GM21825 (cell line): ENCODE data around the gene ADGRB3.
"Not testable (repeated sequence)": the region's sequence is repeated elsewhere in the genome, so short reads cannot be mapped to it uniquely, and the experiment has no call there.

Experiments used
- ATAC-seq: cut with Tn5 transposase; IDR thresholded peaks from one replicate; pipeline ENCODE4 v1.9.1; 2021; ENCODE audit warnings: mild to moderate bottlenecking, moderate library complexity; ENCODE audit not compliant: unreplicated experiment

ADGRB3 gene

DNA sequence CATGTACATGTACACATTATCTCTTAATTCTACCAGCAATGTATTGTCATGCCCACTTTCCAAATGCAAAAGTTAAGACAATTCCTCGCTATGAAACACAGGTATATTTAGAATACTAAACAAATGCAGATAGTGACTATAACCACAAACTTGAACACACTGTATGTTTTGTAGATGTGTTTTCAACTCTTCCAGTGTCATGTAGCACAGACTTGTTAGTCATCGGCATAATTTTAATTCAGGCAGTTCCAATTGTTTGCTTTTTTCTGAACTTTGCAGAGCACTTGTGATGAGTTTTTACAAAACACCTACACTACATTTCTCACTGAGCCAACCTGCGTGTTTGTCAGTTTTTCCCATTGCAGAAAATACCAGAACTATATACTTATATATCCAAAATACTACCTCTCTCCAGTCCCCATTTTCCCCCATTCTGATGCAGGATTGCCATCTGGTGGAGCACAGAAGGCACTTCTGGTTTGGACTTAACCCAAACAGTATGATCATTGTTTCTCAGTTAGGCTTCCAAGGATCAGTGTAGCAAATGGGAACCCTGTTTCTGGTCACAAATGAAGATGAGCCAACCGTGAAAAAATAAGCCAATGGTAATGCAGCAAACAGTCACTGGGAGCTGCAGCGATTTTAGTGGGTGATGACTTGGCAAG, 143.4 kb downstream of the ADGRB3 start:
- ATAC-seq: no peak

DNA sequence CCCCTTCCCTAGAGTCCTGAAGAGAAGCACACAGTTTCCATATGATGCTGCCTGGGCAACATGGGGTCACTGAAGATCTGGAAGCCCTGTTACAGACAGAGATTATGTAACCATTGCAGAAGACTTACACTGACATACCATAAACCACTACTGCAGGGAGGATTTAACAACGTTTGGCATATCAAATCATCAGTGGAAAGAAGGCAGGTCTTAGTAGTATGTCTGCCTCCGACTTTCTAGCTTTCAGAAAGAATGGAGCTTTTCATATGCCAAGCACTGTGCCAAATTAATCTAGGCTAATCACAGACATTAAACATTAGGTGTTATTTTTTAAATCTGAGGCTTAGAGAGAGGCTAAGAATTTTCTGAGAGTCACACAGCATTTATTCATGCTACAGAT, 144.3 kb downstream of the ADGRB3 start:
- ATAC-seq: no peak

DNA sequence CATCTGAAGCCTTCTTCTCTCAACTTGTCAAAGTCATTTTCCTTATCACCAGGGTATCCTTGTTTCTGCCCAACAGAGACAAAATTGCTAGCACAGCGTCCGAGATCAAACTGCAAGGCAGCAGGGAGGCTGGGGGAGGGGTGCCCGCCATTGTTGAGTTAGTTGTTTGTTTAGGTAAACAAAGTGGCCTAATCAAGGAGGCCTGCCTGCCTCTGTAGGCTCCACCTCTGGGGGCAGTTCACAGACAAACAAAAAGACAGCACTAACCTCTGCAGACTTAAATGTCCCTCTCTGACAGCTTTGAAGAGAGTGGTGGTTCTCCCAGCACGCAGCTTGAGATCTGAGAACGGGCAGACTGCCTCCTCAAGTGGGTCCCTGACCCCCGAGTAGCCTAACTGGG, 155.0 kb downstream of the ADGRB3 start:
- not testable (repeated sequence) for ATAC-seq

DNA sequence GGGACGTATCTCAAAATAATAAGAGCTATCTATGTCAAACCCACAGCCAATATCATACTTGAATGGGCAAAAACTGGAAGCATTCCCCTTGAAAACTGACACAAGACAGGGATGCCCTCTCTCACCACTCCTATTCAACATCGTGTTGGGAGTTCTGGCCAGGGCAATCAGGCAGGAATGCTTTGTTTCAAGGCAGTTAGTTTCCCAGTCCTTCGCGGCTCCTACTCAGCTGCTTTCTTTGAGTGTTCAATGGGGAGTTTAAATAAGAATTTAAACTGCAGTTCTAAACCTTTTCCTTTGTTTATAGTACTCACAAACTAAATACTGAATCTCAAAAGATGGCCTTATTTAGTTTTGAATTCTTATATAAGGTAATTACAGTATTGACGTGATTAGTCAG, 179.9 kb downstream of the ADGRB3 start:
- ATAC-seq: not testable (repeated sequence)

DNA sequence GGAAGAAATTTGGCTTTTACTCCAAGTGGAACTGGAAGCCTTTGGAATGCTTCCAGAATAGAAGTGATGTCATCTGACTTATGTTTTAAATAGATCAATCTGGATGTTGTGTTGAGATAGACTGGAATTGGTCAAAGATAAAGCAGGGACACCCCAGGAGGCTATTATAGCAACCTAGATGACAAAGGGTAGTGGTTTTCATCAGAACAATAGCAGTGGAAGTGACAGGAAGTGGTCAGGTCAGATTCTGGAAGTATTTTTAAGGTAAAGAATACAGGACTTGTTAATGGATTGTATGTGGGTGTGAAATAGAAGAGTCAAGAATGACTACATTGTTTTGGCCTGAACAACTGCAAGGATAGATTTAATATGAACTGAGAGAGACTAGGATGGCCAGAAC, 191.4 kb downstream of the ADGRB3 start:
- ATAC-seq: no peak

DNA sequence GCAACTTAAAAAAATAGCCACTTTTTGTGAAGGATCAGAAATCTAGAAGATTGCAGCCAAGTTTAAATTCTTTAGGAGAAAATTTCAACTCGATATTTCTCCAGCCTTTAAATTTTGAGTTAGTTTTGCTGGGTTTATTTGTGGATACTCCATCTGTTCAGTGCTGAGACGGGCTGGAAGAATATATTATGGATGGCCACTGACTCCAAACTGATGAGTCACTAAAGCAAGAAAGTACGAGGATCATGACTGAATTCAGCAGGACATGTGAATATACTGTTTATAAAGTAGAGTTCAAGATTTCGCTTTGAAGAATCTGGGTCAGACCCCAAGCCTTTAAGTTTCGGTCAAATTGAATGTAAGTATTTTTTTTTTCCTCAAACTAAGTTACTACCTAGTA, 199.5 kb downstream of the ADGRB3 start:
- no peak for ATAC-seq

DNA sequence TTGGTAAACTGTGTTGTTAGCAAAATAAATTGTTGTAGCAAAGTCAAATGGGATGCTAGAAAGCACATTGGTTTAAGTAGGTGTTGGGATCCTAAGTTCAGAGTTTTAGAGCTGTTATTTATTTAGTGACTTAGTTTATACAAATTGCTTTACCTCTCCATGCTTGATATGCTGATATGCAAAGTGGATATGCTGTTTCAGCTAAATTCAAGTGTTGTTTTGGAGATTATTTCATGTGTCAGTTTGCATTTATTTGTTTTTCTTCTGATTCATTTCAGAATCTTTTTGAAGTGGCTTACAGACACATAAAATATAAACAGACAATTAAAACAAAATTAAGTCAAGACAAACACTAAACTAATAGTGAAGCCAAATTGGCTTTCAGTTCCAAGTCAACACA, 203.5 kb downstream of the ADGRB3 start:
- ATAC-seq: no peak

DNA sequence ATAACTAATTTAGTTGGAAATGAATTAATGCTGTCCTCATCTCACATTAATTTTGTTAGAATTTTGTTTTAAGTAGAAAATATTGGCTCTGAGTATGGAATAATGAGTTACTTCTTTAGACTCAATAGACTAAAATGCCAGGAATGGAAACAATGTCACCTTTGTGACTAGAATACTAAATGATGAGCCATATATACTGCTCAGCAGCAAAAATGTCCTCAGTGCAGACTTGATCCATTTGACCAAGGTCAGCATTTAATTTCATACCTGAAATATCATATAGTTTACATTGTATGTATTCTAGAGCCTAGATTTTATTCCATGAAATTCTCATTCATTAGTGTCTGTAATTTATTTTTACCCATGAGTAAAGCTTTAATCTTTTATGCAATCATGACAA, 217.7 kb downstream of the ADGRB3 start:
- no peak for ATAC-seq

DNA sequence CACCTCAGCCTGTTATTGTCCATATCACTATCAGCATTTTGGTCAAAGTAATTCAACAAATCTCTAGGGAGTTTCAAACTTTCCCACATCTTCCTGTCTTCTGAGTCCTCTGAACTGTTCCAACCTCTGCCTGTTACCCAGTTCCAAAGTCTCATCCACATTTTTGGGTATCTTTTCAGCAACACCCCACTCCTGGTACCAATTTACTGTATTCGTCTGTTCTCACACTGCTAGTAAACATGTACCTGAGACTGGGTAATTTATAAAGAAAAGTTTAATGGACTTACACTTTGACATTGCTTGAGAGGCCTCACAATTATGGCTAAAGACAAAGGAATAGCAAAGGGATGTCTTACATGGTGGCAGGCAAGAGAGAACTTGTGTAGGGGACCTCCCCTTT, 224.2 kb downstream of the ADGRB3 start:
- no peak for ATAC-seq

DNA sequence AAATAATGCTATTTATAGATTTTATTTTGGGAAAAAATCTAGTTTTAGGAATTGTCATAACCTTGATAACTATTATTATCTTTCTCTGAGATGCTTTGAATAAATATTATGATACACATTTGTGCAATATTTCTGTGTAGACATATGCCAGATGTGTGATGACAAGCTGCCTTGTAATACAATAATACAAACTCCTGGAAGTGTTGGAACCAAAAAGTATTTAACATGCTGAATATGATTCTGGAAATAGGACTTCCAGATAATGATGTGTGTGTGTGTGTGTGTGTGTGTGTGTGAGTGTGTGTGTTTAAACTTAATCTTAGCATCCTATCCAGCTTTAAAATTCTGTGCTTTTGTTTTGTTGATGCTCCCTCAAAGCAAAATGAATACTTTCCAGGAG, 233.6 kb downstream of the ADGRB3 start:
- no peak for ATAC-seq

DNA sequence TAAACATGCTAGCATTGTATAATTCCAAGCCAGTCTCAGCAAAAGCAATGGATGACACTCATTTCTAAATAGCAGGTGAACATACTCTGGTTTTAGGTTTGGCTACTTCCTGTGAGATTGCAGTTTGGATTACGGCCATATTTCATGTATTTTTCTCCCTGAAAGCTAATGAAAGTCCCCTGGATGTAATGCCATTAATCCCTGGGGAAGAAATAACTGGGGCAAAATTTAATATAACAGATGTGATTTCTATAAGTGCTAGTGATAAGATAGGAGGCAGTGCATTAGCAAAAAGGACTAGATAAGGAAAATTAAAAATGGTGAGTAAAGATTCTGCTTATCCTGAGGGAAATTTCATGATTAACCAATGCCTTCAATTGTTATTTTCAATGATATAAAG, 238.2 kb downstream of the ADGRB3 start:
- no peak for ATAC-seq

DNA sequence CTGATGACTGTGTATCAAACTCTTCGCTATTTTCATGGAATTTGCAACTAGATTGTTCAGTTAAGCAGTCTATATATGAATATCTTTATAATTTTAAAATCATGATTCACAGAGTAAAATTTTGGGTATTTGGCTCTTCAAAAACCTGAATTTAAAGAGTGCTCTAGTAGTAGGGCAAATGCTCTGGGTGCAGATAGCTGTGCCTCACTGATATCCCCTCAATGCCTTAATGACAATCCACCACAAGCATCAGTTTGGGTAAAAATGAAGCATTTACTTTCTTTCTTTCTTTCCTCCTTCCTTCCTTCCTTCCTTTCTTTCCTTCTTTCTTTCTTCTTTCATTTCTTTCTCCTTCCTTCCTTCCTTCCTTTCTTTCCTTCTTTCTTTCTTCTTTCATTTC, 239.7 kb downstream of the ADGRB3 start:
- no peak for ATAC-seq

DNA sequence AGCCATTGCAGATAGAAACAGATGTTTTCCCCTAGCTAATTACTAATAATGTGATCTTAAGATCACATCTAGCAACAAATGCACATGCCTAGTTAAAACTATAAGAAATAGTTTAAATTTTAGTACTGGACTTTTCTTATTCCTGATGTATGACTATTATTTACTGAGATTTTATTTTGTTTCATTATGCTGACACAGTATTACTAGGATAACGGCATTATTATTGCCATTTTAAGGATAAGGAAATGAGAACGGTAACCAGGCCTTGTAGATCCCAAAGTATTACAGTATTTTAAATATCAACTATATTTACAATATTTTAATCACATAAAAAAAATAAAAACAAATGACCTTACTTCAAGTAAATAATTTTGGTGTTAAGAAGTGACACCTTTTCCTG, 240.3 kb downstream of the ADGRB3 start:
- ATAC-seq: no peak

DNA sequence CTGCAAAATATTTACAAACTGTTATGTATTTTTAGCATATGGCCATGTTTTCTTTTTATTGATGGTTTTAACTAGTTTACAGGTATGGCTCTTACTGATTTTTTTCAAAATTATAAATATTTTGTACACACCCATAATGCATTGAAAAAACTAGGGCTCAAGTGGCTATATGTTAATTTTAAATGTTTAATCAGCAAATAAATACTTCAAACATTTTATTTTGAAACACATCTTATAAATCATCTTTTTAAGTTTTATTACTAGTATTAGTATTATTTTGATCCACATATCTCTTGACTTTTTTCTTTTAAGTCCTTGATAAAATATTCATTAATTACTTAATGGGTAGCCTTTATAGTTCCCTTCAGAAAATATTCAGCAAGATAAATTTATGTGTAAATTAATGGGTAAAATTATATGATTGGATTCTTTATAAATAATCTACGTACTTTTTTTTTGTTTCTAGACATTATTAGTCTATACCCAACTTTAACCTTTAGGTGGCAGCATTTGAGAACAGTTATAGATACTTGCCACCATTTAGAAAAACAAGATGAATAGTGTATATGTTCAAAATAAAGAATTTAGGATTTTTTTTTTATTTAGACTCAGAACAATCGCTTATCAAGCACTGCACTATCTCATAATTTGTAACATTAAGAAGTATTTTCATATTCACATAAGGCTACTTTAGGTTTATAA, 241.9 kb downstream of the ADGRB3 start:
- ATAC-seq: no peak

DNA sequence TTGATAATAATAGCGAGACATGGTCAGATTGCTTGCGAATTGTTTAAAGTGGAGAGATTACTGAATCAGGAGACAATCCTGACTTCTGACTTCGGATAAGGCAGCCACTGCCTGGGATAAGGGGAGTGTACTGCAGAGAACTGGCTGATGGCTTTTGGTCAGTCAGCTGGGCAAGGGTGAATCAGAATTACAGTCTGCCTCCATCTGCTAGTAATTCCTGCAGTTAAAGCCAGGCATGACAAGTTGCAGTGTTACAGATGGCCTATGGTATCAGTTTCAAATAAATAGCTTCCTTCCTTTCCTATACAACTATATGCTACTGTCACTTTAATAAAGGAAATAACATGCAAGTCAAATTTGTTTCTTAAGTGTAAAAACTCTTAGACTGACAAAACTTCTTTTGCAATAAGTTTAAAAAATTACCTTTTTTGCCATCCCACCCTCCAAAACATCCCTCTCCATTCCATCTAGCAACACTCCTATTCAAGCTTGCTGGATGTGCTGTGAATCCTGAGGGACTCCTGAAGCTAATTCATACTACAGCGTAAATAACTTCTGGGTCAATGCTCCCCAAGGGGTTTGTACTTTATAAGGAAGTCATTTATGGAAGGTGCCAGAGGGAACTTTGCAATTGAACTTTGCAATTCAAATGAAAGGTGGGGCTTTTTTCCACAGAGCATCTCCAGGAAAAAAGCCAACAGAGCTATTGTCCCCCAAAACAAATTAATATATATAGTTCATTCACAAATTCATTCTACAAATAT, 245.2 kb downstream of the ADGRB3 start:
- no peak for ATAC-seq

DNA sequence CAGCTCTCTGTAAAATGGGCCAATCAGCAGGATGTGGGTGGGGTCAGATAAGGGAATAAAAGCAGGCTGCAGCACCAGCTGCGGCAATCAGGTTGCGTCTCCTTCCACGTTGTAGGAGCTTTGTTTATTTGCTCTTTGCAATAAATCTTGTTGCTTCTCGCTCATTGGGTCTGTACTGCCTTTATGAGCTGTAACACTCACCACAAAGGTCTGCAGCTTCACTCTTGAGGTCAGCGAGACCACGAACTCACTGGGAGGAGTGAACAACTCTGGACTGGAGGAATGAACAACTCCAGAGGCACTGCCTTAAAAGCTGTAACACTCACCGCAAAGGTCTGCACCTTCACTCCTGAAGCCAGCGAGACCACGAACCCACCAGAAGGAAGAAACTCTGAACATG, 248.2 kb downstream of the ADGRB3 start:
- ATAC-seq: not testable (repeated sequence)

DNA sequence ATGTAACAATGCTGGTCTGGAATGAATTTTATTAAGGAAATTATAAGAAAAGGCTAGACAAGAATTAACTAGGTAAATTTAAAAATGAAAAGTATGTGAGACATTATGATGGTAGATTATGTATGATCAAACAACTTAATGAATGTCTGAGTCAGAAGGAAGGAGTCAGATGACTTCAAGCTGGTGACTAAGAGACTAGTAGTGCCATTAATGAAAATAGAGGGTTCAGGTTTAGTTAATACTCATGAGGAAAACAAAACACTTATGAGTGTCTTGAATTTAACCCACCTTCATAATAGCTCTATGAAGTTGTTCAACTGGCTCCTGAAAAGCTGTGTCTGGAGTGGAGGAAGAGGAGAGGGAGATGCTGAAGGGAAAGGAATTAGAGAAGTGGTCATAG, 256.3 kb downstream of the ADGRB3 start:
- ATAC-seq: no peak

DNA sequence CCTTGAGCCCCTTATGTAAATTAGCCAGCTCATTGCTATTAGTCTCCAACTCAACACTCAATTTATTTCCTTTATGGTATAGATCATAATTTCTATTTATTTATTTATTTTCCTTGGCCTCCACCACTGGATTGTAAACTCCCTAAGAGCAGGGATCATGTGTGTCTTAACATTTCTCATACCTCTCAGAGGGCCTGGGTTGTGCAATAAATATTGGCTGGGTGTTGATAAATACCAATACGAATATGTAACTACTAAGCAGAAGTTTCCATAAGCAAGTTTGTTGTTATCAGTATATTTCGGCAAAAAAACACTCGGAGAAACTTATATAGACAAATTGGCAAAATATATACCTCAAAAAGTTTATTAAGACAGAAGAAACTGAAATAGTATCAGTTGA, 257.4 kb downstream of the ADGRB3 start:
- ATAC-seq: no peak

DNA sequence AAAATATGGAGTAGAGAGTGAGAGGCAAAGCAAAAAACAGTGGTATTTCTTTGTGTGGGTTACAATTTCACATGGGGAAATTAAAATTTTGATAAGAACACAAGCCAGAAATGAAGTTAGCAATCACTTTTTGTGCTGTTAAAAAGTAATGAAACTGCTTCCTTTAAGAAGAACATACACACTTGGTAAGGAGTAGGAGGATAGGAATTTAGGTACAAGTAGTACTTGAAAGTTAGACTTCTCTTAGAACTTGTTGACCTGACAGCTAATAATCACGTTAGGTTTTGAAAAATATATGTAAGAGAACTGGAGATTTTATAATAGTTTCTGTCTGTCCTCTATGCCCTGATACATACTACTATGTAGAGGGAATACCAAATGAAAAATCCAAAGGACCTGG, 260.8 kb downstream of the ADGRB3 start:
- no peak for ATAC-seq

DNA sequence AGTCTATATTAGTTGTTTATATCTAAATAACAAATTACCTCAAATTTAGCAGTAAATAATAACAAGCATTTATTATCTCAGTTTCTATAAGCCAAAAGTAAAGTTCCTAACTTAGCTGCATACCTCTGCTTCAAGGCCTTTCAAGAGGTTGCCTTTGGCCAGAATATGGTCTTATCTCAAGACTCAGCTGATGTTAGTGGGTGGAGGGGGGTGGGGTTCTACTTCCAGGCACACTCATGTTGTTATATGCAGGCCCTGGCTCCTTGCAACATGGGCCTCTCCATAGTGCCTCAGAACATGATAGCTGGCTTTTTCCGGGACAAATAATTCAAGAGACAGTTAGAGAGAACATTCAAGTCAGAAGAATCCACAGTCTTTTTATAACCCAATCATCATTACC, 266.0 kb downstream of the ADGRB3 start:
- no peak for ATAC-seq

DNA sequence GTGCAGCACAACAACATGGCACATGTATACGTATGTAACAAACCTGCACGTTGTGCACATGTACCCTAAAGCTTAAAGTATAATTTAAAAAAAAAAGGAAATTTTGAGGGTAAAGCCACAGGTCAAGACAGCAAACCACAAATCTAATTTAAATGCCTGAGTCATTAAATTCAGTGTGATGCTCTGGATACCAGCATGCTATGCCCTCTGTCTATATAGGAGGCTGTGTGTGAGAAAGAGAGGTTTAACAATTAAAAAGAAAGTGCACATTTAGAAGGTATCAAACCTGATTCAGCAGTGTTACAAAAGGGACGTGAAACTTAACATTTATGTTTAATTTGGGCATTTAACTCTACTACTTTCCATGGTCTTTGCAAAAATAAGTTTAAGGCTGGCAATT, 276.3 kb downstream of the ADGRB3 start:
- no peak for ATAC-seq

DNA sequence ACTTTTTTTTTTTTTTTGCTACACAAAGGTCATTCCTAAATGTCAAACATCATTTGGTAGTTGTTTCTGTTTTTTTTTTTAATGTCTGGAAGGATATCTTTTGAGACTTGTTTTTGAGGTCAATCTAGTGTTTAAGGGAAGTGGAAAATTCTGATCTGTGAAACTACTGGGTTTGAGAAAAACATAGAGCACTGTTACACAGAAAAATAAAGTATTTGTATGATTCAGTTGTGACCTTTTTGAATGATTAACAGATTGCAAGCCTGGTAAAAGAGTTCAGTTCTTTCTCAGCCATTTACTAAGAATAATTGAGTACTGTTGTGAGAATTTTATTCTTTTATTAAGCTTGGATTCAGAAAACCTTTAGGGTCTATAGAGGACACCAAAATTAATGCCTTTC, 276.7 kb downstream of the ADGRB3 start:
- ATAC-seq: no peak
